Fibroblast of villous mesenchyme (primary cell): ENCODE results near the gene TP53INP2. TPM values are rescaled to one million over a fixed set of nuclear protein-coding genes. Genes with fewer than 3 reads are reported as not detected.

Experiments used
- DNase-seq: peaks from one replicate; pipeline ENCODE4 v3.0.0-alpha.2; 2010; ENCODE audit warnings: low read depth
- H3K4me3 ChIP-seq: 2 replicates; pipeline ENCODE4 v1.5.1; 2011; ENCODE audit warnings: low read depth, mild to moderate bottlenecking, low read length
- total RNA-seq: library from RNA; depleted of rRNA; stranded (reverse); fragments of >200 nt; gene quantifications from 2 replicates; pipeline ENCODE4 v1.2.3, GENCODE V29; 2012
- TF ChIP-seq, protein P1 (sequence below): IDR thresholded peaks from 2 replicates; pipeline ENCODE4 v1.5.1; 2012; ENCODE audit warnings: low read depth, mild to moderate bottlenecking, low read length; ENCODE audit not compliant: insufficient read depth

TP53INP2 gene
- total RNA-seq, 1 donor = 4.3 TPM

DNA sequence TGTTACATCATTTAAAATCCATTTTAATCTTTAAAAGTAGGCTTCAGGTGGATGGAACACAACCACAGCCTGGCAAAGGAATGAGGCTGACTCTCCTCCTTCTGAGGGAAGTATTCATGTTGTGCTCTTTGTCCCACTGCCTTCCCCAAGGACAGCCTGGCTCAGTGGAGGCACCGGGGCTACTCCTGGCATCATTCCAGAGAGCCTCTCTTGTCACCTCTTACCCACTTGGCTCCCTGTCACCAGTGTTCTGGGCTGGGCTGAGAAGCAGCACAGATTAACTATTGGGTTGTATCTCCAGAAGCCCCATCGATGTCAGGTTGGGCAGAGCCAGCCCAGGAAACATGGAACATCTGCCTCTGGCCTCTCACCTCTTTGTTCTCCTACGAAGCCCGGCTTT lies 10.7 kb upstream of the TP53INP2 start:
- H3K4me3 ChIP-seq = no peak overlapping the region
- no peak for DNase-seq
- TF ChIP-seq, protein P1, sequence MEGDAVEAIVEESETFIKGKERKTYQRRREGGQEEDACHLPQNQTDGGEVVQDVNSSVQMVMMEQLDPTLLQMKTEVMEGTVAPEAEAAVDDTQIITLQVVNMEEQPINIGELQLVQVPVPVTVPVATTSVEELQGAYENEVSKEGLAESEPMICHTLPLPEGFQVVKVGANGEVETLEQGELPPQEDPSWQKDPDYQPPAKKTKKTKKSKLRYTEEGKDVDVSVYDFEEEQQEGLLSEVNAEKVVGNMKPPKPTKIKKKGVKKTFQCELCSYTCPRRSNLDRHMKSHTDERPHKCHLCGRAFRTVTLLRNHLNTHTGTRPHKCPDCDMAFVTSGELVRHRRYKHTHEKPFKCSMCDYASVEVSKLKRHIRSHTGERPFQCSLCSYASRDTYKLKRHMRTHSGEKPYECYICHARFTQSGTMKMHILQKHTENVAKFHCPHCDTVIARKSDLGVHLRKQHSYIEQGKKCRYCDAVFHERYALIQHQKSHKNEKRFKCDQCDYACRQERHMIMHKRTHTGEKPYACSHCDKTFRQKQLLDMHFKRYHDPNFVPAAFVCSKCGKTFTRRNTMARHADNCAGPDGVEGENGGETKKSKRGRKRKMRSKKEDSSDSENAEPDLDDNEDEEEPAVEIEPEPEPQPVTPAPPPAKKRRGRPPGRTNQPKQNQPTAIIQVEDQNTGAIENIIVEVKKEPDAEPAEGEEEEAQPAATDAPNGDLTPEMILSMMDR = no peak

DNA sequence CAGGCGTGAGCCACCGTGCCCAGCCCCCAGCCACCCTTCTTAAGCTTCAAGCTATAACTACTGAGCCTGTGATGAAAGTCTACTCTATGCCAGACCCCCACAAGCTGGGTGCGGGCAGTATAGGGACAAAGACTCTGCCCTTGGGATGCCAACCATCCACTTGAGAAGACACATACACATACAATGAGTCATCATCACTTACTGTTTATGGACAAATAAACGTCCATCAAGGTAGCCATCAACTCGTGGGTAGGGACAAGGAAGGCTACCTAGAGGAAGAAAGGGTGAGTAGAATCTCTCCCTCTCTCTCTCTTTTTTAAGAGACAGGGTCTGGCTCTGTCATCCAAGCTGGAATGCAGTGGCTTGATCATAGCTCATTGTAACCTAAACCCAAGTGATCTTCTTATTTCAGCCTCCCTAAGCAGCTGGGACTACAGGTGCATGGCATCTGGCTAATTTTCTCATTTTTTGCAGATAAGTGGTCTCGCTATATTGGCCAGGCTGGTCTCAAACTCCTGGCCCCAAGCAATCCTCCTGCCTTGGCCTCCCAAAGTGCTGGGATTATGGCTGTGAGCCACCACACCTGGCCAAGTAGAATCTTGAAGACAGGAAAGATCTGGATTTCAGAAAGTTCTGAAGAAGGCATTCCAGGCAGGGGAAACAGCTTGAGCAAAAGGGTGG lies 2.6 kb upstream of the TP53INP2 start:
- TF ChIP-seq, protein P1 = no peak
- DNase-seq = no peak
- no peak overlapping the region for H3K4me3 ChIP-seq

DNA sequence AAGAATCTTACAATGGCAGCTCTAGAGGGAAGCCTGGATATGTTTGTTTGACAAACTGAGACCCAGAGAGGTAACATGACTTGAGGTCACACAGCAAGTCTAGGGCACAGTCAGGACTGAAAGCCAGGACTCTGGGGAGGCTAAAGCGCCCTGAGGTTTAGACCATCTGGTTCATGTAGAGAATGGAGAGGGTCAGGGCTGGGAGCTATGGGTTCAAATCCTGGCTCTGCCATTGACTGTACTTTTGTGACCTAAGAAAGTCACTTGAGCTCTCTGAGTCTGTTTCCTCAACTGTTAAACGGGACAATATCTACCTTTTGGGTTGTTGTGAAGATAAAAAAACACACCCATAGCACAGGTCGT lies 1.1 kb upstream of the TP53INP2 start:
- DNase-seq = no peak
- TF ChIP-seq, protein P1 = no peak

DNA sequence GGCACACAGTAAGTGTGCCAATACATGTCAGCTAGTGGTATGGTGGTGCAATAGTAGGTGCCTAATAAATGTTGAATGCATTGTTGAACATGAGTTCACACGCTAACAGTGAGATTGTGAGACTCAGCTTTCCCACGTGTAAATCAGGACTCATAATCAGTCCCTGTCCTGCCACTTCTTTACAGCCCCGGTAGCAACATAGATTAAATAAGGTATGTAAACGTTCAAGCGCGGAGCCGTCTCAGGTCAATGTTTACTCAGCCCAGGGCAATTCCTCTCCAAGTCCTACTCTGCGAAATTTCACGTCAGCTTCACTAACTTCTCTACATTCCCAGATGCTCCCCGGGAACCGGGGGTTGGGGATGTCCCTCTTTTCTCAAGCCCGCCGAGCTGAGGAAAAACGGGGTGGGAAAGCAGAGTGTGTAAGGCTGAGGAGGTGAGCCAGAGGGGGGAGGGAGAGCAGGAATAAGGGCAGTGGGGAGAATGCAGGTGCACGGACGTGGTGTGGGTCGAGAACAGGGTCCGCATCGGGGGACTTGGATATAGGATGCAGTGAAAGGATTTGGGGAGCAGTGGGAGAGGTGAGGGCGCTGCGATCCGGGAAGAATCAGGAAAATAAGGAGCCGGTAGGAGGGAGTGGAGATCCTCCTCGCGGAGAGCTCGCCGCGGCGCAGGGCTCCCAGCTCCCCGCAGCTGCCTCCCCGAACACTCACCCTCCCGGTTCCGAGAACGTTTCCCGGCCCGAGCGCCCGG lies 544 bp upstream of the TP53INP2 start:
- peak; percentile 85 for DNase-seq
- TF ChIP-seq, protein P1 = no peak
- peak overlapping the region; percentile 72 for H3K4me3 ChIP-seq

More for the DNA sequence above, 1.1 kb upstream of the TP53INP2 start:
- peak overlapping the region; percentile 72 for H3K4me3 ChIP-seq

DNA sequence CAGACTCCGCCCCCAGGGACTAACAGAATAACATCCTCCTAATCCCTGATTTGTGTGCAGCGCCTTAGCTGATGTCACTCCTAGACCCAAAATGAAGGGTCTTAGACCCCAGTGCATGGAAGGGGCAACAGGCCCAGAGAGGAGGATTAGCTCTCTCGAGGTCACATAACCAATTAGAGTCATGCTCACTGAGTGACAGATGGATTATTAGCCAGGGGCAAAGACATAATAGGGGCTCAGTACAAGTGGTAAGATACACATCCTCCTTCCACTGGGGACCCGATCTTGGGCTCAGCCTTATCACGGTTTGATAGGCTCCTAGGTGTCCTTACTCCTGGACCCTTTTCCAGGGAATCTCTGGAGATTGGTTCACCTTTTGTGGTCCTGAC lies 858 bp downstream of the TP53INP2 start:
- H3K4me3 ChIP-seq = peak overlapping the region; percentile 72
- TF ChIP-seq, protein P1 = no peak
- no peak for DNase-seq

DNA sequence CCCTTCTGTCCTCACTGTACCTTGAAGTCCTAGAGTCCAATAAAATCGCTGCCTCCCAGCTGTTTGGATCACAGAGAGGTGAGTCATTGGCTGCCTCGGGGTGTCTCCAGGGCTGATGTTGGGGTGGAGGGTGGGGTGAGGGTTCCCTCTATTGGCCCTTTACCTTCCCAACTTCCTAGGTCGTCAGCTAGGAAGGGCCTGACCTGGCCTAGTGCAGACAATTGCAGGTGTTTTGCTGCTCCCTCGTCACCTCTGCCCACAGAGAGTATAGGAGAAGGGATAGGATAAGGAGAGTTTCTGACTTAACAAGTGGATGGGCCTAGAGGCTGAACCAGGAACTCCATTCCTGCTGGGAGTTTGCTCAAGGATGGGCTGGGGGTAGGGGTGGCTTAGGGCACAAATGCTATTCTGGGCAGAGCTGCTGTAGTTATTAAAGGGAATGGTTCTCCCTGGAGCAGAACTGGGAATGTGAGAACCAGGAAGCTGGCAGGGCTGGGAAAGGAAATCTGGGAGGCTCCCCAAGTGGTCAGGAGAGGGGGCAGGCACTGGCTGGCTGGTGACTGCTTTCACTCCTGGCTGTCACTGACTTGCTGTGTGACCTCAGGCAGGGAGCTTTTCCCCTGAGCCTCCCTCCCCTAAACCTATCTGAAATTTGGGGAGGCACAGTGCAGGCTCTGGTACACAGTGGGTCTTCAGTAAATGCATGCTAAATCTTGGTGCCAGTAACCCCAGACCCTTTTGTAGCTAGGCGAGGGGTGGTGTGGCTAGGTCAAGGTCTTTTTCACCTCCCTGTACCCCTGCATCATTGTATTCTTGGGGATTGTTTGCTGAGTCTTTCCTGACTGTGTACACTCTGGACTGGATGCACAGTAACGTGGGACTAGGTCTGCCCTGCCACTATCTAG lies 1.5 kb downstream of the TP53INP2 start:
- TF ChIP-seq, protein P1 = peak; percentile 15
- H3K4me3 ChIP-seq = peak overlapping the region; percentile 72
- peak; percentile 69 for DNase-seq
